Lung (tissue), 12 donors: Measurements from ENCODE around the gene DCXR. TPM values are rescaled to one million over a fixed set of nuclear protein-coding genes. Genes with fewer than 3 reads are reported as not detected.

Experiments
- ATAC-seq: fragments of 200-7000 bp; cut with Tn5 transposase; one replicate; pipeline ENCODE4 v1.9.1; 2020; ENCODE audit warnings: moderate number of reproducible peaks; ENCODE audit not compliant: insufficient read depth, low FRiP score
- DNase-seq, 3 donors: peaks; one replicate each; pipeline ENCODE4 v3.0.0-alpha.2; 2013 to 2017
- H3K27ac ChIP-seq, 2 donors: one replicate each; pipeline ENCODE4 v1.5.1; 2013; ENCODE audit warnings: mild to moderate bottlenecking in 2 of 2, moderate library complexity in 2 of 2, control low read depth in 1 of 2, inconsistent platforms in 1 of 2, low read depth in 1 of 2, low read length in 1 of 2
- H3K27me3 ChIP-seq, 3 donors: one replicate each; pipeline ENCODE4 v1.5.1; 2013; ENCODE audit warnings: low read length in 2 of 3; ENCODE audit not compliant: control insufficient read depth in 3 of 3, insufficient read depth in 3 of 3
- H3K36me3 ChIP-seq, 4 donors: one replicate each; pipeline ENCODE4 v1.5.1; 2013; ENCODE audit warnings: low read length in 4 of 4, mild to moderate bottlenecking in 1 of 4, moderate library complexity in 1 of 4; ENCODE audit not compliant: control insufficient read depth in 4 of 4, insufficient read depth in 4 of 4
- H3K4me1 ChIP-seq, 5 donors: one replicate each; pipeline ENCODE4 v1.5.1; 2013; ENCODE audit warnings: low read length in 5 of 5, mild to moderate bottlenecking in 2 of 5, moderate library complexity in 1 of 5; ENCODE audit not compliant: control insufficient read depth in 5 of 5, insufficient read depth in 5 of 5
- H3K4me3 ChIP-seq: one replicate; pipeline ENCODE4 v1.5.1; 2013; ENCODE audit warnings: mild to moderate bottlenecking, control low read depth, moderate library complexity
- H3K9ac ChIP-seq, 2 donors: one replicate each; pipeline ENCODE4 v1.5.1; 2013; ENCODE audit warnings: low read length in 2 of 2, control low read depth in 1 of 2; ENCODE audit not compliant: insufficient read depth in 1 of 2
- H3K9me3 ChIP-seq, 4 donors: one replicate each; pipeline ENCODE4 v1.5.1; 2013; ENCODE audit warnings: low read length in 3 of 4, mild to moderate bottlenecking in 1 of 4, moderate library complexity in 1 of 4; ENCODE audit not compliant: control insufficient read depth in 4 of 4, insufficient read depth in 3 of 4
- WGBS, 2 donors: extraction: QIAGEN DNeasy Blood & Tissue Kit; methylation state at CpG; one replicate each; pipeline ENCODE4 v1.1.7; 2013; 5-methylcytosine and 5-hydroxymethylcytosine counted together
- polyA plus RNA-seq, 2 donors: library from polyadenylated mRNA; stranded (reverse); fragments of 200-250 nt; gene quantifications; one replicate each; pipeline ENCODE4 v1.2.1, GENCODE V29; 2013
- total RNA-seq, 2 donors: library from RNA; depleted of rRNA in 1 of 2; stranded (reverse); fragments of >200 nt in 1 of 2; gene quantifications; one replicate each; pipeline ENCODE4 v1.2.1, GENCODE V29; 2014 to 2021
- TF ChIP-seq, protein P1 (sequence below): IDR thresholded peaks from 2 replicates; pipeline ENCODE4 v1.5.1; 2012; ENCODE audit warnings: mild to moderate bottlenecking; ENCODE audit errors: control extremely low read depth, extremely low read depth
- donor health status: control.
- donor health status: control.
- donor health status: Bipolar disorder and iron deficiency.
- donor health status: healthy.
- donor health status: DM: yes; HTN: yes; CAD: no.

Gene DCXR
- total and polyA plus RNA-seq, 4 donors = 41.6 to 246 (median 206) TPM

DNA sequence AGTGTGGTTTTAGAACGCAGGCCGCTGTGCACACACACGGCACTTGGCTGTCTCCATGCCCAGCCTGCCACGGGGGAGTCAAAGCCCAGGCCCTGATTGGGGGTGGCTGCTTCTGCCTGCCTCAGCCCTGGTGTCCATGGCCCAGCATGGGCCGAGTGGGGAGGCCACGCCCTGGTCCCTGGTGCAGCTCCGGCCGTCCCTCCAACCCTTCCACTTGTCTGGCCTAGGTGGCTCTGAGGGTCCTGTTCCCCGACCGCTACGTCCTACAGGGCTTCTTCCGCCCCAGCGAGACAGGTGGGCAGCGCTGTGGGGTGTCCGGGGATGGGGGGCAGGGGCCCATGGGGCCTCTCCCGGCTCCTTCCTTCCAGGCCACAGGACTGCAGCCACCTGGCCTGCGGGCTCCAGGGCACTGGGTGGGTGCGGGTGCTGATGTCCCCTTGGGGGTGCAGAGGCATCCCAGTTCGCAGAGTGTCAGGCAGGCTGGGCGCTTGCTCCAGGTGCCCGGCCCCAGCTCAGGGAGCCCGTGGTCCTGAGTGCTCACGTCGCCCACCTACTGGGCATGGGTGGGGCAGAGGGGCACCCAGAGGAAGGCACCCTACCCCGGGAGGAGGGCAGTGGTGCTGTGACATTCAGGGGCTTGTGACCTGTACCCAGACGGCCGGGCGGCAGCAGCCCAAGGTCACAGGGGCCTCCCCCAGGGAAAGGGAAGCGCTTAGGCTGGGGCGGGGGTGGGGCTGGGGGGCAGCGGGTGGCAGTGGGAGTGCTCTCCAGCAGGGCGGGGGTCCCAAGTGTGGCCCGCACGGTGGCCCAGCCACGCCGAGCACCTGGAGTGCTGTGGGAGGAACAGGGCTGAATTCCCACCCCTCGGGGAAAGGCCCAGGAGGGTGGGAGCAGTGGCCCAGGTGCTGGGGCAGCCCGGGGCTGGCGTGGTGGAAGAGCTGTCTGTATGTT lies 26.6 kb downstream of the DCXR start:
- Histone ChIP-seq H3K36me3 (peaks cover 0 to 23% (median 0%) of the 10 kb centered on the region in 4 donors), H3K27ac (no peak overlapping the region), H3K9me3 (no peaks in the 10 kb centered on the region), H3K27me3 (no peaks in the 10 kb centered on the region), H3K9ac (no peak overlapping the region), H3K4me3 (no peak overlapping the region), H3K4me1 (peaks cover 0 to 37% (median 3%) of the 10 kb centered on the region in 5 donors)
- ATAC-seq (no peak), DNase-seq (no peak)
- TF ChIP-seq, protein P1, sequence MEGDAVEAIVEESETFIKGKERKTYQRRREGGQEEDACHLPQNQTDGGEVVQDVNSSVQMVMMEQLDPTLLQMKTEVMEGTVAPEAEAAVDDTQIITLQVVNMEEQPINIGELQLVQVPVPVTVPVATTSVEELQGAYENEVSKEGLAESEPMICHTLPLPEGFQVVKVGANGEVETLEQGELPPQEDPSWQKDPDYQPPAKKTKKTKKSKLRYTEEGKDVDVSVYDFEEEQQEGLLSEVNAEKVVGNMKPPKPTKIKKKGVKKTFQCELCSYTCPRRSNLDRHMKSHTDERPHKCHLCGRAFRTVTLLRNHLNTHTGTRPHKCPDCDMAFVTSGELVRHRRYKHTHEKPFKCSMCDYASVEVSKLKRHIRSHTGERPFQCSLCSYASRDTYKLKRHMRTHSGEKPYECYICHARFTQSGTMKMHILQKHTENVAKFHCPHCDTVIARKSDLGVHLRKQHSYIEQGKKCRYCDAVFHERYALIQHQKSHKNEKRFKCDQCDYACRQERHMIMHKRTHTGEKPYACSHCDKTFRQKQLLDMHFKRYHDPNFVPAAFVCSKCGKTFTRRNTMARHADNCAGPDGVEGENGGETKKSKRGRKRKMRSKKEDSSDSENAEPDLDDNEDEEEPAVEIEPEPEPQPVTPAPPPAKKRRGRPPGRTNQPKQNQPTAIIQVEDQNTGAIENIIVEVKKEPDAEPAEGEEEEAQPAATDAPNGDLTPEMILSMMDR = no peak
- WGBS, 2 donors = 92 to 93% methylated on average over 37 to 39 of the region's 39 CpGs

DNA sequence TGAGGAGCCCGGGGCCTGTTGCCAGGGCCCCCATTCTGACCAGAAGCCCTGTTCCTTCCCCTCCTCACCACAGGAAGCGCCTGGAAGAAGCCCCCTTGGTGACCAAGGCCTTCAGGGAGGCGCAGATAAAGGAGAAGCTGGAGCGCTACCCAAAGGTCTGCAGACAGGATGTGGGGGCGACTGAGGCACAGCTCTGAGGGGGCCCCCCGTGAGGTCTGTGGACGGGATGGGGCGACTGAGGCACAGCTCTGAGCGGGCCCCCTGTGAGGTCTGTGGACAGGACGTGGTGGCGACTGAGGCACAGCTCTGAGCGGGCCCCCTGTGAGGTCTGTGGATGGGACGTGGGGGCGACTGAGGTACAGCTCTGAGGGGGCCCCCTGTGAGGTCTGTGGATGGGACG lies 28.1 kb downstream of the DCXR start:
- 69 to 83% methylated on average over 15 of the region's 15 CpGs for WGBS, 2 donors
- TF ChIP-seq, protein P1 = no peak
- H3K4me1 ChIP-seq = peaks cover 0 to 35% (median 3%) of the 10 kb centered on the region in 5 donors
- H3K27me3 ChIP-seq = no peaks in the 10 kb centered on the region
- DNase-seq (no peak), ATAC-seq (no peak)
- H3K27ac ChIP-seq = no peak overlapping the region
- H3K4me3 ChIP-seq = no peak overlapping the region
- peaks cover 0 to 23% (median 0%) of the 10 kb centered on the region in 4 donors for H3K36me3 ChIP-seq
- H3K9ac ChIP-seq = no peak overlapping the region
- H3K9me3 ChIP-seq = no peaks in the 10 kb centered on the region

DNA sequence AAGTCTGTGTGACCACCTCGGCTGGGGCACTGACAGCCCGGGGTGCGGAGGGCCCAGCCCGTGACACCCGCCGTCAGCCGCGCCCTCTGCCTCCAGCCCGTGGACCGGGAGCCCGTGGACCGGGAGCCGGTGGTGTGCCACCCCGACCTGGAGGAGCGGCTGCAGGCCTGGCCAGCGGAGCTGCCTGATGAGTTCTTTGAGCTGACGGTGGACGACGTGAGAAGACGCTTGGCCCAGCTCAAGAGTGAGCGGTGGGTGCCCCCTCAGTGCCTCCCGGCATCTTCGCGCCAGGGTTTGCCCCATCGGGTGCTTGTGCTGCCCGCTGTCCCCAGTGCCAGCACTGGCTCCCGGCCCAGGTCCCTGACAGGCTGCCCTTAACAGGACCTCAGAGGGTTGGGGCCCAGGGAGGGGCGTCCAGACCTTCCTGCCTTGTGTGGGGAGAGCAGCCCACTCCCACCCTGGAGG lies 28.5 kb downstream of the DCXR start:
- Histone ChIP-seq H3K9ac (no peak overlapping the region), H3K4me3 (no peak overlapping the region), H3K4me1 (peaks cover 0 to 35% (median 3%) of the 10 kb centered on the region in 5 donors), H3K9me3 (no peaks in the 10 kb centered on the region), H3K36me3 (peaks cover 0 to 23% (median 0%) of the 10 kb centered on the region in 4 donors), H3K27me3 (no peaks in the 10 kb centered on the region), H3K27ac (no peak overlapping the region)
- no peak for ATAC-seq
- TF ChIP-seq, protein P1 = no peak
- DNase-seq = no peak
- WGBS, 2 donors = 85 to 91% methylated on average over 23 to 28 of the region's 28 CpGs
